Sigmoid colon (tissue), 3 donors: ENCODE measurements around the gene DIAPH1.

Experiments
- CTCF ChIP-seq, 4 experiments: fragments of 450-650 bp in 3 of 4; fragments of 200-600 bp in 1 of 4; IDR thresholded peaks; one replicate each; pipeline ENCODE4 v1.5.1; 2016 to 2019; ENCODE audit warnings: antibody characterized with exemption in 4 of 4, mild to moderate bottlenecking in 3 of 4, moderate library complexity in 2 of 4
- POLR2A ChIP-seq, 2 donors: fragments of 450-650 bp; IDR thresholded peaks; one replicate each; pipeline ENCODE4 v1.6.1; 2016; ENCODE audit warnings: antibody characterized with exemption in 2 of 2, mild to moderate bottlenecking in 2 of 2, moderate library complexity in 2 of 2

GRCh38 chr5:141560725-141561483 lies 57.9 kb downstream of the DIAPH1 start:
- TF ChIP-seq CTCF (IDR thresholded peaks at IDR 0.05) (peak; percentile 89 to 94 (median 92)), POLR2A (IDR thresholded peaks at IDR 0.05) (no peak)
